T-cell (primary cell): ENCODE results near the gene TMCC2. TPM values are rescaled to one million over a fixed set of nuclear protein-coding genes. Genes with fewer than 3 reads are reported as not detected.

Experiments used
- ATAC-seq, 4 experiments: fragments of 200-7000 bp in 3 of 4; fragments of 150-1000 bp in 1 of 4; cut with Tn5 transposase; replicated peaks in 1 of 4; 1 replicate in 3 of 4; 2 replicates in 1 of 4; pipeline ENCODE4 v1.10.0; 2021; ENCODE audit warnings: moderate library complexity in 3 of 4, mild to moderate bottlenecking in 2 of 4, moderate number of reproducible peaks in 1 of 4
- CTCF ChIA-PET, 2 donors: fragments of 300-600 bp; sonication (Branson Sonifier 250); formaldehyde crosslinking; loops; one replicate each; lab custom pipeline; 2022; ENCODE audit warnings: antibody characterized with exemption in 2 of 2; lab: Charles Lee
- POLR2A ChIA-PET, 2 donors: fragments of 300-600 bp; sonication (Branson Sonifier 250); formaldehyde crosslinking; loops; one replicate each; lab custom pipeline; 2022; ENCODE audit warnings: antibody characterized with exemption in 2 of 2; lab: Charles Lee
- DNase-seq, 35 experiments: peaks; one replicate each; pipeline versions ENCODE4 v3.0.0 to v3.0.0-alpha.2; 2013 to 2023
- H3K27ac ChIP-seq: one replicate; pipeline ENCODE4 v1.5.1; 2013; ENCODE audit warnings: low read length
- H3K27me3 ChIP-seq, 2 experiments: replicated peaks in 1 of 2; 1 replicate in 1 of 2; 2 replicates in 1 of 2; pipeline versions ENCODE4 v1.6.1 to v1.7.0; 2013; ENCODE audit warnings: low read length in 1 of 2, mixed read lengths in 1 of 2; ENCODE audit not compliant: control insufficient read depth in 2 of 2, insufficient read depth in 2 of 2; ENCODE audit errors: extremely low read depth in 1 of 2
- H3K36me3 ChIP-seq, 2 donors: 1 replicate in 1 of 2; 2 replicates in 1 of 2; pipeline versions ENCODE4 v1.6.1 to v1.7.0; 2013; ENCODE audit warnings: low read length in 1 of 2; ENCODE audit not compliant: control insufficient read depth in 2 of 2, insufficient read depth in 1 of 2; ENCODE audit errors: extremely low read depth in 1 of 2
- H3K4me1 ChIP-seq, 2 experiments: 1 replicate in 1 of 2; 2 replicates in 1 of 2; pipeline versions ENCODE4 v1.6.1 to v1.7.0; 2013; ENCODE audit warnings: low read length in 2 of 2, mixed read lengths in 1 of 2; ENCODE audit not compliant: insufficient read depth in 2 of 2, control insufficient read depth in 1 of 2; ENCODE audit errors: extremely low read depth in 1 of 2
- H3K4me3 ChIP-seq, 2 donors: 1 replicate in 1 of 2; 2 replicates in 1 of 2; pipeline versions ENCODE4 v1.5.1 to v1.7.0; 2013; ENCODE audit warnings: mild to moderate bottlenecking in 2 of 2, low read length in 1 of 2, moderate library complexity in 1 of 2; ENCODE audit not compliant: control insufficient read depth in 1 of 2; ENCODE audit errors: extremely low read depth in 1 of 2
- H3K9me3 ChIP-seq: 2 replicates; pipeline ENCODE4 v1.7.0; 2013
- H3K27ac Mint-ChIP-seq, 2 donors: one replicate each; pipeline ENCODE4 v1.8.0; 2020 to 2021; ENCODE audit warnings: mild to moderate bottlenecking in 2 of 2, mixed read lengths in 2 of 2
- H3K27me3 Mint-ChIP-seq, 2 donors: one replicate each; pipeline ENCODE4 v1.8.0; 2021 to 2022; ENCODE audit warnings: mixed read lengths in 2 of 2
- H3K36me3 Mint-ChIP-seq: one replicate; pipeline ENCODE4 v1.8.0; 2021; ENCODE audit warnings: mixed read lengths
- H3K4me1 Mint-ChIP-seq, 3 donors: one replicate each; pipeline ENCODE4 v1.8.0; 2020 to 2022; ENCODE audit warnings: mixed read lengths in 3 of 3, mild to moderate bottlenecking in 1 of 3
- H3K4me3 Mint-ChIP-seq, 3 donors: one replicate each; pipeline ENCODE4 v1.8.0; 2020 to 2022; ENCODE audit warnings: mild to moderate bottlenecking in 3 of 3, mixed read lengths in 3 of 3, moderate library complexity in 3 of 3
- H3K9me3 Mint-ChIP-seq, 3 donors: one replicate each; pipeline ENCODE4 v1.8.0; 2020 to 2022; ENCODE audit warnings: mixed read lengths in 3 of 3
- WGBS: methylation state at CpG from one replicate; pipeline ENCODE4 v1.1.5; 2013; ENCODE audit warnings: missing lambda C conversion rate; ENCODE audit not compliant: insufficient coverage; 5-methylcytosine and 5-hydroxymethylcytosine counted together
- total RNA-seq, 35 experiments: library from RNA in 6 of 35; stranded (reverse) in 6 of 35; fragments of 120-200 nt in 1 of 35; gene quantifications; one replicate each; pipeline versions ENCODE4 v1.2.1 to v1.2.4 and lab custom pipeline; 2013 to 2026

The TMCC2 gene
- total RNA-seq, 5 donors from 2014 or later (not counting 1 experiment from before 2014, with no cell fraction given) = 1.0 to 3.3 (median 1.8) TPM

DNA sequence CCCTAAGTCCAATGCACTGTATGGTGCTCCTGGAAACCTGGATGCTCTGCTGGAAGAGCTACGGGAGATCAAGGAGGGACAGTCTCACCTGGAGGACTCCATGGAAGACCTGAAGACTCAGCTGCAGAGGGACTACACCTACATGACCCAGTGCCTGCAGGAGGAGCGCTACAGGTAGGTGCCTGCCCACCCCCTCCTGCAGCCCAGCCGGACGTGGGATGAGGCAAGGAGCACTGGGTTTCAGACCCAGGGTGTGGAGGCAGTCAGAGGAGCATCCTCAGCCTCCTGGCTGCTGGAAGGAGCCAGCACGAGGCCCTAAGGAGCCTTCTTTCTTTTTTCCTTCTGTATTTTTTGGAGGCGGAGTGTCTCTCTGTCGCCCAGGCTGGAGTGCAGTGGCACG lies 42.0 kb downstream of the TMCC2 start:
- H3K4me1 ChIP-seq = peaks cover 11 to 16% of the 10 kb centered on the region in 2 experiments
- H3K27me3 ChIP-seq = peaks cover 0 to 10% of the 10 kb centered on the region in 2 experiments
- H3K27ac ChIP-seq = no peak overlapping the region
- no peak for DNase-seq
- H3K9me3 Mint-ChIP-seq = no peaks in the 10 kb centered on the region
- ChIA-PET CTCF (interaction anchor here (0.5 to 8.4 kb wide), 3 partner anchors 53 to 1067 kb away, joined by 3 to 249 read pairs (median 5); partner anchors contain the start of gene NUAK2 (in 1 of the 2)), POLR2A (no interaction called here)
- no peaks in the 10 kb centered on the region for H3K9me3 ChIP-seq
- no peaks in the 10 kb centered on the region for H3K27me3 Mint-ChIP-seq
- no peak for ATAC-seq
- H3K4me3 ChIP-seq = no peak overlapping the region
- no peak overlapping the region for H3K27ac Mint-ChIP-seq
- WGBS = 94% methylated on average over 7 of the region's 8 CpGs
- H3K36me3 ChIP-seq = no peaks in the 10 kb centered on the region
- H3K4me3 Mint-ChIP-seq = no peak overlapping the region
- H3K4me1 Mint-ChIP-seq = peaks cover 14 to 15% (median 15%) of the 10 kb centered on the region in 3 donors
- peaks cover 6% of the 10 kb centered on the region for H3K36me3 Mint-ChIP-seq

DNA sequence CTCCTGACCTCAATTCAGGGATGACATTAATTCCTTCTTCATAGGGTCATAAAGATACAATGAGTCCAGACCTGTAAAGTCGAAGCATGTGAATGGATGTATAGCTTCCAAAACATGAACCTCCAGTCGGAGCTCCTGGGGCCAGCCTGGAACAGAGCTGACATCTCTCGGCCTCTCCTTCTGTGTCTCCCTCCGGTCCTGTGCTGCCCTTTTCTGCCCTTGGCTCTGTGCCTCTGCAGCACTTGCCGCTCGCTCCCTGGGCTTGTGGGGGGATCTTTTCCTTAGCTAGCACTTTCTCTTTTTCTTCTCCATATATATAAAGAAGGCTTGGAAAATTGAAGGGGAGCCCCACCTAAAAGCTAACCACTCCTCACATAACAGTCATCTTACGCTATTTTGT lies 42.5 kb downstream of the TMCC2 start:
- H3K4me3 Mint-ChIP-seq = no peak overlapping the region
- no peaks in the 10 kb centered on the region for H3K9me3 Mint-ChIP-seq
- no peaks in the 10 kb centered on the region for H3K36me3 ChIP-seq
- H3K4me1 ChIP-seq = peaks cover 16 to 22% of the 10 kb centered on the region in 2 experiments
- no peak overlapping the region for H3K27ac Mint-ChIP-seq
- ChIA-PET CTCF (interaction anchor here (0.5 to 8.4 kb wide), 5 partner anchors 53 to 1155 kb away, joined by 3 to 249 read pairs (median 6); partner anchors contain the start of gene NUAK2 (in 1 of the 2)), POLR2A (no interaction called here)
- H3K4me3 ChIP-seq = no peak overlapping the region
- H3K27me3 ChIP-seq = peaks cover 0 to 9% of the 10 kb centered on the region in 2 experiments
- no peaks in the 10 kb centered on the region for H3K9me3 ChIP-seq
- ATAC-seq = no peak
- DNase-seq = no peak
- H3K27ac ChIP-seq = no peak overlapping the region
- H3K36me3 Mint-ChIP-seq = peaks cover 6% of the 10 kb centered on the region
- WGBS = 63% methylated on average over 2 of the region's 7 CpGs
- H3K4me1 Mint-ChIP-seq = peaks cover 20 to 21% (median 20%) of the 10 kb centered on the region in 3 donors
- no peaks in the 10 kb centered on the region for H3K27me3 Mint-ChIP-seq

DNA sequence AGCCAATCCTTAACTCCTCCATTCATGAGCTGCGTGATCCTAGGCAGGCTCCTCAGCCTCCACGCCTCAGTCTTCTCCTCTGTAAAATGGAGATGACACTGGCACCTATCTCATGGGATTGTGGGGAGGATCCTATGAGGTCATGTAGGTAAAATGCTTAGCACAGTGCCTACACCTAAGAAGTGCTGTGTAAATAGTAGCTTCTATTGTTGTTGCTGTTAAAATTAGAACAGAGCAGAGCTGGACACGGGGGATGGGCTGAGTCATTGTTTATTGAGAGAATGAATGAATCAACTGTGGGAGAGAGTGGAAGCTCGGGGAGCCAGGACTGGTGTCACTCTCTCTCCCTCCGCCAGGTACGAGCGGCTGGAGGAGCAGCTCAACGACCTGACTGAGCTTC lies 43.0 kb downstream of the TMCC2 start:
- Histone ChIP-seq H3K27me3 (peaks cover 0 to 9% of the 10 kb centered on the region in 2 experiments), H3K36me3 (no peaks in the 10 kb centered on the region), H3K4me3 (no peak overlapping the region), H3K27ac (no peak overlapping the region), H3K4me1 (peaks cover 21 to 27% of the 10 kb centered on the region in 2 experiments), H3K9me3 (no peaks in the 10 kb centered on the region)
- Mint-ChIP-seq H3K27me3 (no peaks in the 10 kb centered on the region), H3K9me3 (no peaks in the 10 kb centered on the region), H3K36me3 (peaks cover 6% of the 10 kb centered on the region), H3K4me1 (peaks cover 24 to 26% (median 25%) of the 10 kb centered on the region in 3 donors), H3K27ac (no peak overlapping the region), H3K4me3 (no peak overlapping the region)
- 83% methylated on average over 6 of the region's 8 CpGs for WGBS
- ChIA-PET POLR2A (interaction anchor here in 1 of 2 donors (0.6 kb wide), 1 partner anchor 11 kb away, joined by 3 read pairs; no protein-coding TSS in a partner anchor), CTCF (interaction anchor here (0.5 to 8.4 kb wide), 7 partner anchors 18 to 1155 kb away, joined by 3 to 249 read pairs (median 4); partner anchors contain the start of gene NUAK2 (in 1 of the 2))
- DNase-seq (no peak), ATAC-seq (no peak)

- Mint-ChIP-seq H3K4me1 (peaks cover 27 to 30% (median 28%) of the 10 kb centered on the region in 3 donors), H3K27ac (no peak overlapping the region), H3K27me3 (no peaks in the 10 kb centered on the region), H3K36me3 (peaks cover 6% of the 10 kb centered on the region), H3K9me3 (no peaks in the 10 kb centered on the region), H3K4me3 (no peak overlapping the region)
- Histone ChIP-seq H3K4me3 (no peak overlapping the region), H3K27me3 (peaks cover 0 to 12% of the 10 kb centered on the region in 2 experiments), H3K36me3 (no peaks in the 10 kb centered on the region), H3K27ac (no peak overlapping the region), H3K4me1 (peaks cover 22 to 32% of the 10 kb centered on the region in 2 experiments), H3K9me3 (no peaks in the 10 kb centered on the region)
- CTCF ChIA-PET = interaction anchor here (0.5 to 8.4 kb wide), 4 partner anchors 19 to 54 kb away, joined by 3 to 249 read pairs (median 26); partner anchors contain the start of gene NUAK2 (in 1 of the 2)
- DNase-seq (no peak), ATAC-seq (no peak)
- 96% methylated on average over 8 of the region's 8 CpGs for WGBS
- POLR2A ChIA-PET = interaction anchor here in 1 of 2 donors (0.6 kb wide), 1 partner anchor 11 kb away, joined by 3 read pairs; no protein-coding TSS in a partner anchor
Measured at GRCh38 chr1:205271277-205271676, 43.5 kb downstream of the TMCC2 start.

- POLR2A ChIA-PET = no interaction called here
- peaks cover 0 to 12% of the 10 kb centered on the region in 2 experiments for H3K27me3 ChIP-seq
- H3K36me3 ChIP-seq = no peaks in the 10 kb centered on the region
- no peak overlapping the region for H3K4me3 Mint-ChIP-seq
- DNase-seq = no peak
- ATAC-seq = no peak
- peaks cover 6% of the 10 kb centered on the region for H3K36me3 Mint-ChIP-seq
- H3K4me1 Mint-ChIP-seq = peaks cover 32 to 35% (median 32%) of the 10 kb centered on the region in 3 donors
- H3K4me3 ChIP-seq = no peak overlapping the region
- no peaks in the 10 kb centered on the region for H3K9me3 Mint-ChIP-seq
- WGBS = 91% methylated on average over 18 of the region's 18 CpGs
- no peaks in the 10 kb centered on the region for H3K9me3 ChIP-seq
- peaks cover 22 to 36% of the 10 kb centered on the region in 2 experiments for H3K4me1 ChIP-seq
- no peak overlapping the region for H3K27ac ChIP-seq
- no peaks in the 10 kb centered on the region for H3K27me3 Mint-ChIP-seq
- CTCF ChIA-PET = interaction anchor here (0.6 to 8.4 kb wide), 8 partner anchors 13 to 53 kb away, joined by 3 to 249 read pairs (median 4); partner anchors contain the start of gene NUAK2 (in 1 of the 2)
- no peak overlapping the region for H3K27ac Mint-ChIP-seq
Measured at GRCh38 chr1:205271745-205272144, 44.0 kb downstream of the TMCC2 start.

- CTCF ChIA-PET = interaction anchor here (0.6 to 8.4 kb wide), 16 partner anchors 10 to 212 kb away, joined by 3 to 249 read pairs (median 6); partner anchors contain the start of gene NUAK2 (in 2 of the 2)
Measured at GRCh38 chr1:205272536-205272935, 44.8 kb downstream of the TMCC2 start.

More at GRCh38 chr1:205272536-205272935, 44.8 kb downstream of the TMCC2 start:
- H3K27me3 Mint-ChIP-seq = no peaks in the 10 kb centered on the region
- H3K4me3 Mint-ChIP-seq = no peak overlapping the region
- no peaks in the 10 kb centered on the region for H3K9me3 Mint-ChIP-seq
- no peaks in the 10 kb centered on the region for H3K36me3 ChIP-seq
- no peak overlapping the region for H3K27ac Mint-ChIP-seq
- ATAC-seq (no peak), DNase-seq (no peak)
- no peaks in the 10 kb centered on the region for H3K9me3 ChIP-seq
- POLR2A ChIA-PET = no interaction called here
- H3K27ac ChIP-seq = no peak overlapping the region
- WGBS = 100% methylated on average over 1 of the region's 3 CpGs
- H3K4me1 ChIP-seq = peaks cover 22 to 39% of the 10 kb centered on the region in 2 experiments
- no peak overlapping the region for H3K4me3 ChIP-seq
- H3K27me3 ChIP-seq = peaks cover 0 to 12% of the 10 kb centered on the region in 2 experiments
- peaks cover 34 to 37% (median 37%) of the 10 kb centered on the region in 3 donors for H3K4me1 Mint-ChIP-seq
- peaks cover 6% of the 10 kb centered on the region for H3K36me3 Mint-ChIP-seq
